HepG2 (cell line): ENCODE data around the gene IQCK. TPM values are rescaled to one million over a fixed set of nuclear protein-coding genes. Genes with fewer than 3 reads are reported as not detected.

Experiments used
- AHDC1 ChIP-seq: sonication (generic); formaldehyde crosslinking; IDR thresholded peaks from 2 replicates; pipeline ENCODE4 v1.5.1; 2020; ENCODE audit warnings: mild to moderate bottlenecking, missing genetic modification reagents, borderline replicate concordance
- ATF5 ChIP-seq: sonication (generic); formaldehyde crosslinking; IDR thresholded peaks from 2 replicates; pipeline ENCODE4 v1.4.0; 2020; ENCODE audit warnings: mild to moderate bottlenecking, low read depth, missing genetic modification reagents
- ATF7-NPFF ChIP-seq: sonication (generic); formaldehyde crosslinking; IDR thresholded peaks from 2 replicates; pipeline ENCODE4 v1.8.1; 2023; ENCODE audit warnings: mild to moderate bottlenecking, low read depth, missing genetic modification reagents, moderate library complexity
- ATRX ChIP-seq: sonication (generic); formaldehyde crosslinking; IDR thresholded peaks from 2 replicates; pipeline ENCODE4 v1.4.0; 2020; ENCODE audit warnings: missing genetic modification reagents, borderline replicate concordance
- BATF2 ChIP-seq: sonication (generic); formaldehyde crosslinking; IDR thresholded peaks from 2 replicates; pipeline ENCODE4 v1.8.0; 2022; ENCODE audit warnings: mild to moderate bottlenecking, missing genetic modification reagents, moderate library complexity
- ELF4 ChIP-seq: sonication (generic); formaldehyde crosslinking; IDR thresholded peaks from 2 replicates; pipeline ENCODE4 v1.5.0; 2020; ENCODE audit warnings: missing genetic modification reagents, mild to moderate bottlenecking, moderate library complexity, borderline replicate concordance
- HOMEZ ChIP-seq: IDR thresholded peaks from 2 replicates; pipeline ENCODE4 v1.6.1; 2016; ENCODE audit warnings: low read depth
- KLF12 ChIP-seq: sonication (generic); formaldehyde crosslinking; IDR thresholded peaks from 2 replicates; pipeline ENCODE4 v1.4.0; 2020; ENCODE audit warnings: missing genetic modification reagents, borderline replicate concordance
- MAX ChIP-seq: IDR thresholded peaks from 2 replicates; pipeline ENCODE4 v1.6.1; 2012; ENCODE audit warnings: inconsistent platforms
- NFYB ChIP-seq: sonication (generic); formaldehyde crosslinking; IDR thresholded peaks from 2 replicates; pipeline ENCODE4 v1.4.0; 2020; ENCODE audit warnings: missing genetic modification reagents
- PHF5A ChIP-seq: IDR thresholded peaks from one replicate; pipeline ENCODE4 v1.6.1; 2018; ENCODE audit warnings: low read depth, missing genetic modification reagents; ENCODE audit not compliant: unreplicated experiment
- TBL1XR1 ChIP-seq: fragments of 150-350 bp; IDR thresholded peaks from 2 replicates; pipeline ENCODE4 v1.6.1; 2014; ENCODE audit warnings: borderline replicate concordance, low read length; ENCODE audit not compliant: partially characterized antibody
- TGIF2 ChIP-seq: IDR thresholded peaks from 2 replicates; pipeline ENCODE4 v1.6.1; 2016; ENCODE audit warnings: control low read depth, missing compliant biosample characterization
- ZNF235 ChIP-seq: sonication (generic); formaldehyde crosslinking; IDR thresholded peaks from 2 replicates; pipeline ENCODE4 v1.8.1; 2023; ENCODE audit warnings: mild to moderate bottlenecking, missing genetic modification reagents, borderline replicate concordance
- ZNF329 ChIP-seq: sonication (generic); formaldehyde crosslinking; IDR thresholded peaks from 2 replicates; pipeline ENCODE4 v1.9.0; 2021; ENCODE audit warnings: low read depth, mild to moderate bottlenecking, missing genetic modification reagents
- ZNF432 ChIP-seq: sonication (generic); formaldehyde crosslinking; IDR thresholded peaks from 2 replicates; pipeline ENCODE4 v1.5.0; 2020; ENCODE audit warnings: missing genetic modification reagents, mild to moderate bottlenecking, borderline replicate concordance
- ZNF441 ChIP-seq: sonication (generic); formaldehyde crosslinking; IDR thresholded peaks from 2 replicates; pipeline ENCODE4 v1.7.0; 2021; ENCODE audit warnings: missing genetic modification reagents, borderline replicate concordance
- ZSCAN22 ChIP-seq: sonication (generic); formaldehyde crosslinking; IDR thresholded peaks from 2 replicates; pipeline ENCODE4 v1.4.0; 2020; ENCODE audit warnings: mild to moderate bottlenecking, missing genetic modification reagents
- ZSCAN9 ChIP-seq: IDR thresholded peaks from 2 replicates; pipeline ENCODE4 v1.6.1; 2016; ENCODE audit warnings: borderline replicate concordance
- polyA plus RNA-seq, 8 experiments: library from polyadenylated mRNA; depleted of rRNA in 3 of 8; stranded (reverse) in 7 of 8; unstranded in 1 of 8; fragments of >200 nt; fragmentation: Illumina TruSeq in 4 of 8; extraction: Trizol in 4 of 8; gene quantifications; 2 replicates each; pipeline versions ENCODE4 v1.2.1 to v1.2.3, GENCODE V29; 2011 to 2016; ENCODE audit warnings: low read depth in 4 of 8, missing spikeins in 1 of 8, mixed read lengths in 1 of 8; ENCODE audit not compliant: insufficient read depth in 1 of 8
- total RNA-seq, 5 experiments: library from RNA; depleted of rRNA; stranded (reverse); fragments of >200 nt; fragmentation: Illumina TruSeq; extraction: Trizol; gene quantifications; 2 replicates each; pipeline ENCODE4 v1.2.3, GENCODE V29; 2016; ENCODE audit warnings: low read depth in 1 of 5

The IQCK gene
- total and polyA plus RNA-seq, 2 of the 13 experiments (the other 11 are each of a cell fraction or from before 2014, with no cell fraction given) = 5.1 to 7.3 TPM

- TF ChIP-seq ZNF432 (CRISPR knock-in tag) = no peak
- peak; percentile 92 for TF ChIP-seq ZSCAN9 (CRISPR knock-in tag)
- TF ChIP-seq KLF12 (CRISPR knock-in tag) = peak; percentile 37; the same call in 1 of the 2 replicates
- no peak for TF ChIP-seq ATRX
- peak; percentile 95 for TF ChIP-seq ATF7-NPFF (CRISPR knock-in tag)
- peak; percentile 21; the same call in 1 of the 2 replicates for TF ChIP-seq NFYB (CRISPR knock-in tag)
- TF ChIP-seq HOMEZ (CRISPR knock-in tag) = peak; percentile 48; the same call in 1 of the 2 replicates
- peak; percentile 88; the same call in 1 of the 2 replicates for TF ChIP-seq BATF2 (CRISPR knock-in tag)
- TF ChIP-seq ELF4 = peak; percentile 88; the same call in 1 of the 2 replicates
- peak; percentile 96; the same call in 1 of the 2 replicates for TF ChIP-seq ZNF235 (CRISPR knock-in tag)
- peak; percentile 88; the same call in 1 of the 2 replicates for TF ChIP-seq ZNF329 (CRISPR knock-in tag)
- TF ChIP-seq TGIF2 (CRISPR knock-in tag) = peak; percentile 56
- peak; percentile 44 for TF ChIP-seq PHF5A
- TF ChIP-seq AHDC1 = no peak
- TF ChIP-seq ZNF441 (CRISPR knock-in tag) = peak; percentile 60
- peak; percentile 84 for TF ChIP-seq ZSCAN22 (CRISPR knock-in tag)
- TF ChIP-seq ATF5 (CRISPR knock-in tag) = peak; percentile 88; the same call in 1 of the 2 replicates
- peak; percentile 99 for TF ChIP-seq MAX
- TF ChIP-seq TBL1XR1 = peak; percentile 79
Observed at GRCh38 chr16:19717741-19718623, at the start of gene IQCK, which contains the start of gene KNOP1 (continued).
